ENCODE data around the gene NME5.
A peak's percentile ranks its signal among the peaks of the same experiment; 100 is the strongest.
"Not testable (repeated sequence)": the region's sequence is repeated elsewhere in the genome, so short reads cannot be mapped to it uniquely, and the experiment has no call there.

Gene NME5, protein sequence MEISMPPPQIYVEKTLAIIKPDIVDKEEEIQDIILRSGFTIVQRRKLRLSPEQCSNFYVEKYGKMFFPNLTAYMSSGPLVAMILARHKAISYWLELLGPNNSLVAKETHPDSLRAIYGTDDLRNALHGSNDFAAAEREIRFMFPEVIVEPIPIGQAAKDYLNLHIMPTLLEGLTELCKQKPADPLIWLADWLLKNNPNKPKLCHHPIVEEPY

DNA sequence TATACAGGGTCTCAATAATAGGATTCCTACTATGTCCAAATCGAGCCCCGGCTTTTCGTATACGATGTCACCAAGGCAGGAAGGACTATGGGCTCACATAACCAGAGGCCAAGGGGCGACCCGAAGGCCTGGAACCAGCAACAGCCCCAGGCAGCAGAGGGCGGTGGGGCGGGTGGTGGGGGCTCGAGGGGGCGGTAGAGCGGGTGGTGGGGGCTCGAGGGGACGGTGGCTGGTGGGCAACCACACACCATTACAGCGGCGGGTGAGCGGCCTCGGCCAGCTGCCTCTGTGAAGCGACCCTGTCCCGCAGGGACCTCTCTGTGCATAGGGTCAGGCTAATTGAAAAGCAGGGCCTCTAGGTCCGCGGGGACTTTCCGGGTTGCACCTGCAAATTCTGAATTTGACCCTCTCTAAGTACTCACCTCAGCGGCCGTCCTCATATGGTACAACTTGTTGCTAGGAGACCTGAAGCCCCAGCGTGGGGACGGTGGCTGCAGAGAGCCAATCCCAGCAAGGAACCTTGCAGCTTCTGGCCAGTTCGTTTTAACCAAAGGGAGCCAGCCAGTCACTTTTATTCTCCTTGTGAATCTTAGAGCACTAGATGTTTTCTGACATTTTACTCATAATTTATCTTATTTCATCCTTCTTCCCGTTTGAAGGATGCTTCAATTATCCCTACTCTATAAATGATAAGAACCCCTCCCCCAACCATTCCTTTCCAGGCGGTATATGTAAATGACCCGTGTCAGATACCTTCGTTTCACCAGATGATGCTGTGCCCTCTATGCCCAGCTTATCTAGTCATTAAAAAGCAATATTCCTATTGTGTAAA is at the start of gene NME5:
NME5 (minus strand) TSS at position 480 of the 832 bp plus-strand sequence. CDS start 648 bp downstream, outside the sequence.
- peak; percentile 4 for DNase-seq (ENCODE audit: low spot score)

DNA sequence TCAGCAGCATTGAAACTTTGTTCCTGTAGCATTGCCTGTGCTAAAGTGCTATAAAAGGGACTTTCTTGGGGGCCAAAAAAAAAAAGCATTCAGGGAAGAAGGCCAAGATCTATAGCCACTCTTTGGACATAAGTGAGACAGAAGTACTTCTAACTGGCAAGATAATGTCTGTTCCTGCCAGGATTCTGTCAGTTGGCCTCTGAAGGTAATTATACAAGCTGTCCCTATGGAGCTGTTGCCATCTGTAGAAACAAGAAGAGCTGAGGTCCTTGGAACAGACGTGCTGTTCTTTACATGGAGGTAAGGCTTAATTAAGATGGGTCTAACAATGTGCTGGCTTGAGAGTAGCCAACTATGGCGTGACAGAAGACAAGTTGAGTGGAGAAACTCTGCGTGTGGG is 49.4 kb upstream of the NME5 start:
- DNase-seq (ENCODE audit: low spot score): no peak

DNA sequence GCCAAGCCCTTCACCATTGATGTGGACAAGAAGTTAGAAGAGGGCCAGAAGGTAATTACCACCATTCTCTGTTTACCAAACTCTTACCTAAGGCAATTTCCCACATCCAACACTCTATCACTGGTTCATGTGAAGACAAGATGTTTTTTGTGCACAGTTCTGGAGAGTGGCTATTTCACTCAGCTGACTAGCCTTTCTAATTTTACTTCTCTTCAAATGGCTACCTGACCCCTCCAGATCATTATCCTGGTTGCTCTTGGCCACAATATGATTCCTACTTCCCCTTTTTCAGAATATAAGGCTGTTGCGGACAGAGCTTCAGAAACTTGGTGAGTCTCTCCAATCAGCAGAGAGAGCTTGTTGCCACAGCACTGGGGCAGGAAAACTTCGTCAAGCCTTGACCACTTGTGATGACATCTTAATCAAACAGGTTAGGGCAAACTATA is 46.8 kb upstream of the NME5 start:
- no peak for DNase-seq (ENCODE audit: low spot score)

DNA sequence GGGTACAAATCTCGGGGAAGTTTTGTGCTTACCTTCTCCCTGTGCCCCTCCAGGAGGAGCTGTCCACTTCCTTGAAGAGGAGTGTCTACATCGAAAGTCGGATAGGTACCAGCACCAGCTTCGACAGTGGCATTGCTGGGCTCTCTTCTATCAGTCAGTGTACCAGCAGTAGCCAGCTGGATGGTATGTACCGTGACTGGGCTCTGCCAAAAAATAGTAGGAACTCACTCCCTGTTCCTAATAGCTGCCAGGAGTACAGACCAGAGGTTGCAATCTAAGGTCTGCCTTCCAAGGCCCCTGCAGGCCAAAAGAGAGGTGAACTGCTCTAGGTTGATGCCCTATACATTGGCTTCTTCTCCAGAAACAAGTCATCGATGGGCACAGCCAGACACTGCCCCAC is 43.6 kb upstream of the NME5 start:
- no peak for DNase-seq (ENCODE audit: low spot score)

DNA sequence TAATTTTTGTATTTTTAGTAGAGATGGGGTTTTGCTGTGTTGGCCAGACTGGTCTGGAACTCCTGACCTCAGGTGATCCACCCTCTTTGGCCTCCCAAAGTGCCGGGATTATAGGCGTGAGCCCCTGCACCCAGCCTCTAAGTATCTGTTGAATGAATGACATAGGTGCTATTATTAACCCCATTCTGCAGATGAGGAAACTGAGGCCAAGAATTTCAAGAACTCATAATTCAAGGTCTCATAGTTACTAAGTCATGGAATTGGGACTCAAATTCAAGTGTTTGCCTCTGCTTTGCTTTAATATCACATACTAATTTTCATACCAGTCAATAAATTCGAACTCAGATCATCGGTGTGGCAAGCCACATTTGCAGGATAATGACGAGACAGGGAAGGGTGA is 41.6 kb upstream of the NME5 start:
- no peak for DNase-seq (ENCODE audit: low spot score)

DNA sequence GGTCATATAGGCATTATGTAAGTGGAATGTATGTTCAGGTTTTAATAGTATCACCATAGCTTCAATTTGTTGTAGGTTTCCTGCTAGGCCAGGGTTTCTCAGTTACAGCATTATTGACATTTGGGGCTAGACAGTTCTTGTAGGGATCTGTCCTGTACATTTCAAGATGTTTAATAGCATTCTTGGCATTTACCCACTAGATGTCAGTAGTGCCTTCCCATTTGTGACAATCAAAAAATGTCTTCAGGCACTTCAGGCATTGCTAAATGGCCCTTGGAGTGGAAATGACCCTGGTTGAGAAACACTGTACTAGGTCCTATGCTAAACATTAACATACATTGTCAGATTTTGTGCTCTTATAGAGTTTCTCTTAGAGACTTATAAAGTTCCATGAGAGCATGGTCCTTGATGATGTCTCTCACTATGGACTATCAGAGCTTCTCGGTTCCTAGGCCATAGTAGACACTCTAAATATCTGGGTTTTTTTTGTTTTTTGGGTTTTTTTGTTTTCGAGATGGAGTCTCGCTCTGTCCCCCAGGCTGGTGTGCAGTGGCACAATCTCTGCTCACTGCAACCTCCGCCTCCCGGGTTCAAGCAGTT is 41.1 kb upstream of the NME5 start:
- peak; percentile 72 for DNase-seq (ENCODE audit: low spot score)

DNA sequence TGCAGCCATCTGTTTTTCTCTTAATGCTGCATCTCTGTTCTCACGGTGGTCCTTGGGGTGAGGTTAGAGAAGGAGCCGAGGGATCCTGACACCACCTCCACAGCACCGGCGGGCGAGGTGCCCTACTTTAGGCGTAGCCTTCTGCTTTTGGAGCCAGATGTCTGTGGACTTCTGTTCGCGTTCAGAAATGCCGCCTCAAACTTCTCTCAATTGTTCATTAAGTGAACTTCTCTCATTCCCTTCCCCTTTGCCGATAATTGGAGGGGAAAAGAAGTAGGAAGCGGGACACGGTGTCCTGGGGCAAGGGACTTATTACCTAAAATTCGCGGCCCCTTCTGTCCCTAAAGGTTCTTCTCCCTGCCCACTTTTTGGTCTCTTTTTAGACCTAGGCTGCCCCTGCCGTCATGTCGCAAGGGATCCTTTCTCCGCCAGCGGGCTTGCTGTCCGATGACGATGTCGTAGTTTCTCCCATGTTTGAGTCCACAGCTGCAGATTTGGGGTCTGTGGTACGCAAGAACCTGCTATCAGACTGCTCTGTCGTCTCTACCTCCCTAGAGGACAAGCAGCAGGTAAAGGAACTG is 40.1 kb upstream of the NME5 start:
- DNase-seq (ENCODE audit: low spot score): peak; percentile 6

DNA sequence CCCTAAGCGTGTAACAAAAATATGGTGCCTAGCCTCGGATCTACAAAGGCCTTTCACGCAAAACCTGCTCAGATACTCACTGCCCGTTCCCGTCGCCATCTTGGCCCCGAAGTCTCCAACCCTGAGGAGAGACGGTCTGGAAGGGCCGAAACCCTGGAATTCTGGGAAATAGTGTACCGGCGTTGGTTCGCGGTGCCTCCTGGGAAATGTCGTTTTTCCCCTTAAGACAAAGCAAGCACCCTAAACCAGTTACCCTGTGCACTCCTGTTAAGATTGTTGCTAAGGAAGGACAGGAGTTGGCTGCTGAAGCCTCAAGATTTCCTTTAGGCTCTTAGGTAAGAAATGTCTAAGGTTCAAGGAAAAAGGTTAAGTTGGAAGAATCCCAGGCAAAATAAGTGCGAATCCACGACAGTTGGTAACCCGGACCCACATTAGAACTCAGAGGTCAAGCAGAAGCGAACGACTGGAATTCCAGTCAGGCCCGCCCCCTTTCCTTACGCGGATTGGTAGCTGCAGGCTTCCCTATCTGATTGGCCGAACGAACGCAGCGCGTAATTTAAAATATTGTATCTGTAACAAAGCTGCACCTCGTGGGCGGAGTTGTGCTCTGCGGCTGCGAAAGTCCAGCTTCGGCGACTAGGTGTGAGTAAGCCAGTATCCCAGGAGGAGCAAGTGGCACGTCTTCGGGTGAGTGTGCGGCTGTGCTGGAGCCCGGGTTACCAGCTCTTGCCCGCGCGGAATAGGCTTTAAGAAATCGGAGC is 39.5 kb upstream of the NME5 start, which contains the start of the genes BRD8 and KIF20A:
BRD8 (minus strand) TSS at position 115 of the 761 bp plus-strand sequence; CDS start at position 99, 16 bp downstream.
KIF20A (plus strand) TSS at position 597 of the 761 bp plus-strand sequence. CDS start 569 bp downstream, outside the sequence.
- peak; percentile 96 for DNase-seq (ENCODE audit: low spot score)

DNA sequence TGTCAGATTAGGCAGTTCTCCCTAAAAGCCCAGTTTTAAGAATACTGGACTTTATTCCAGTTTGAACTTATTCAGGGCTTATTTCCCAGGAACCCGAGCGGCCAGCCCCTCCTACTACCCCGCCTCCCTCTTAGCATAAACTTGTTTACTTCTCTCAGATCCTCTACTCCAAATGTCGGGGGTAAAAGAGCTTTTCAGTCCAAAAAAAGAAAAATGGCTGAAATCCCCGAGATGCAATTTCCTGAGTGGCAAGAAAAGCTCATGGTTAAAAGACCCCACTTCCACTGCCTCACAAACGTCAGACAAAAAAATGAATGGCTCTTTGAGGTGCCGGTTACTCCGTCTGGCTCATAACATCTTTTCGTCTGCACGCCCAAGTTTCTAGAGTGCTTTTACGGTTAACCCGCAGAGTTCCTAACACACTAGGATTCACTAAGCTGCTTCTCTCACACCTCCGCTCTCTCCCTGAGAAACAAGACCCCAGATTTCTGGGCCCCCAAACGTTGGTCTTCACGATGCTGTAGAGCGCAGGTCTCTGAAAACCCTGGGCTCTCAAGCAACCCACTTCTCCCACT is 38.8 kb upstream of the NME5 start:
- DNase-seq (ENCODE audit: low spot score): peak; percentile 28

DNA sequence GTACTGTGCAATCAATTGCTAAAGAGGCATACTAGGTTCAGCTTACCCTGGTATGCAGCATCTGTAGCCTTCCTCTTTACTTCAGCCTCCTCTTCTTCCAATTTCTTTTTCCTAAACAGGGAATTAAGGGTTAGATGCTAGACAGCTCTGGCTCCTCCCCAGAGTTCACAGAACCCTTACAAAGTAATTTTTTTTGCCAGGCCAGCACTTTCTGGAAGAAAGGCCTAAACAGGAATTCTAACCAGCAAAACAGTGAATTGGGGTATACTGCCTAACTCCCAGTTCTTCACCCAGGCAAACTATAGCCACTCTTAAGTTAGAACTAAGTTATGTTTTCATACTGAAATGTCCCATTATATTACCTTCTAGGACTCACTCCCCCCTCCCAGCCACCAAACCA is 31.1 kb upstream of the NME5 start:
- DNase-seq (ENCODE audit: low spot score): no peak

DNA sequence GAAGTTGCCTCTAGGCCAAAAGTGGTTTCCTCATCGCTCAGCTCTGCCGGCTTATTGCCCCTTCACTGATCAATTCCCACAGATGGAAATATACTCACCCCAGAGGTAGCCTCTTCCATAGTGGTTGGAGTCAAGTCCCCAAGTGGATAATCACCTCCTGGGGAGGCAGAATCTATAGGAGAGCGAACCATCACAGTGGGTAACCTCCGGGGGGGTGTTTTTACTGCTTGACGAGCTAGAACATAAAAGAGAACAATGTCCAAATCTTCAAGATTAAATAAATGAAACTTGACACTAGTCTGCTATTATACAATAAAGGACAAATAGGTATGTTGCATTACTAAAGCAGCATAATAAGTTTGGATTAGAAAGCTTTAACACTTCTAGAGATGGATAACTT is 29.9 kb upstream of the NME5 start:
- DNase-seq (ENCODE audit: low spot score): no peak

DNA sequence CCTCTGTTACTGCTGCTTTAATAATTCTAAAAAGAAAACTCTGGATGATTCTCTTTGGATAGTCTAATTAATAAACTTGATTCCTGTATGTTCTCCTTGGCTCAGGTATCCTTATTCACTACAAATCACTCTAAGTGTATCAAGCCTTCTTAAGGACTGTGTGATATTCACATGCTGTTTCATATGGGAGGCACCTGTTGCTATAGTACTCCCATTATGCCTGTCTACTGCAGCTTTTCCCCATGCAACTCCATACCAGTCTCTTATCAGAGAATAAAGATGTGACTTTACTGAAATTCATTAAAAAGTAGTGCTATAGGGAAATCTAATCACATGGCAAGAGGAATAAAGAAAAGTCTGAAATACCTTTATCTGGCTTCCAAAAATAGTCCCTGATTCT is 24.5 kb upstream of the NME5 start:
- DNase-seq (ENCODE audit: low spot score): no peak

DNA sequence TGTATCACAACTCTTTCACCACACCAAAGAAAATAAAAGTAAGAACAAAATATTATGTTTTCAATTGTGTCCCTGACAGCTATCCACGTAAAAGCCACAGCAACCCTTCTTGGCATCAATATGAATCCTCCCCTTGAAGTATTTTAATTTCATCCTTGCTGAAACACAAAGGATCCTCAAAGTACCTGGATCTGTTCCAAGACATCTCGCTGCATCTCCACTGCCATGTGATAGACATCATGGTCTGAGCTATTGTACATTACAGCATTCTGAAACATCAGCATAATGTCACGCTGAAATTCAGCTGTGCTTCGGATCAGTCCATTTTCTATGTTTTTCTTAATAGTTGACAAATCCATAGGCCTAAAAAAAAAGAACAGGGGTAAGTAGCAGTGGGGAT is 21.5 kb upstream of the NME5 start:
- DNase-seq (ENCODE audit: low spot score): no peak

DNA sequence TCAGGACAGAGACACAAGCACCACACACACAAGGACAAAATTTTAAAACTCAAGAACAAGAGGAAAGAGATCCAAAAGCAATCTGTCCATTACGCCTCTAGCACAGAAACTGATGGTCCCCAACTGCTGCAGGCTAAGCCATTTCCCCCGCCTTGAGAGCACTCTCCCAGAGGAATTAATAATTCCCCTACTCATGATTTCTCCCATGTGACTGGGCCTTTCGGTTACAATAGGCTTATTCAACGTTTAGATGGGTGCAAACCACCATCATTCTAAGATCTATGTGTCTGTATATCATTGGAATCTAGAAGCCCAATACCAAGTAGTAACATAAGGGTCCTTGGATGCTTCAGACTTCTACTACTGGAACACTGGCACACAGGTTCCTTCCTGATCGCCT is 20.4 kb upstream of the NME5 start:
- no peak for DNase-seq (ENCODE audit: low spot score)

DNA sequence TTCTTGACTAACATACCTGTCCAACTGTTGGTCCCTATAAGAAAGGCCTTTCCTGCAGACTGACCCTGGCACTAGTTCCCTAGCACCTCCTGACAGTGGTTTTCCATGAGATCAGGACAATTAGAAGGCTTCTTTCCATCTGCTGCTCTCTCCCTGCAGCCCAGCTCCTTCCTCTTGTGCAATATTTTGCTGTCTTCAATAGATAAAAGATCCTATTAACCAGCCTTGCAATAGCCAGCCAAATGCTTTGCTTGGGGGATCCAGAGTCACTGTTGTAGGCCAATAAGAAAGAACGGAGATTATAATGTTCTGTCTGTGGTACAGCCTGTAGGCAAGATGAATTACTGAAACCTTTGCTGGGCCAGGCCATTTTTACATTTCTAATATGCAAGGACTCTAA is 18.4 kb upstream of the NME5 start:
- no peak for DNase-seq (ENCODE audit: low spot score)

DNA sequence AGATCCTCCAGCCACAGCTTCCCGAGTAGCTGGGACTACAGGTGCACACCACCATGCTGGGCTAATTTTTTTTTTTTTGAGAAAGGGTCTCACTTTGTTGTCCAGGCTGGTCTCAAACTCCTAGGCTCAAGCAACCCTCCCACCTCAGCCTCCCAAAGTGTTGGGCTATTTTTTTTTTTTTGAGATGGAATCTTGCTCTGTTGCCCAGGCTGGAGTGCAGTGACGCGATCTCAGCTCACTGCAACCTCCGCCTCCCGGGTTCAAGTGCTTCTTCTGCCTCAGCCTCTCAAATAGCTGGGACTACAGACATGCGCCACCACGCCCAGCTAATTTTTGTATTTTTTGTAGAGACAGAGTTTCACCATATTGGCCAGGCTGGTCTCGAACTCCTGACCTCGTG is 16.7 kb upstream of the NME5 start:
- DNase-seq (ENCODE audit: low spot score): not testable (repeated sequence)

DNA sequence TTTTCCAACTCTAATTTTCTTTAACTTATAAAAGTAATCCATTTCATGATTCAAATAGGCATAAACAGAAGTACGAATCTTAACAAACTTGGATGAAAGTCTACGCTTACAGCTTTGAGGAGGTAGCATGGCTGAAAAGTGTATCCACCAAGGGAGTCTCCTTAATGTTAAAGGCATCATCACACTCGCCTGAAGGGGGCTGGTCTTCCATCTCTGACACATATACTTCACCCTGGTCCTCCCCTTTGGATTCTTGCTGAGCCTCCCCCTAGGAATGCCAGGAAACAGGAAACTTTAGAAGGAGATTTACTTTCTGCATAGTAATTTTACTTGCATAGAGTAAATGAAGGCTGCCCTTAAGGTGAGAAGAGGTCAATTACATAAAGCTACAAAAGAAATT is 10.3 kb upstream of the NME5 start:
- DNase-seq (ENCODE audit: low spot score): no peak

DNA sequence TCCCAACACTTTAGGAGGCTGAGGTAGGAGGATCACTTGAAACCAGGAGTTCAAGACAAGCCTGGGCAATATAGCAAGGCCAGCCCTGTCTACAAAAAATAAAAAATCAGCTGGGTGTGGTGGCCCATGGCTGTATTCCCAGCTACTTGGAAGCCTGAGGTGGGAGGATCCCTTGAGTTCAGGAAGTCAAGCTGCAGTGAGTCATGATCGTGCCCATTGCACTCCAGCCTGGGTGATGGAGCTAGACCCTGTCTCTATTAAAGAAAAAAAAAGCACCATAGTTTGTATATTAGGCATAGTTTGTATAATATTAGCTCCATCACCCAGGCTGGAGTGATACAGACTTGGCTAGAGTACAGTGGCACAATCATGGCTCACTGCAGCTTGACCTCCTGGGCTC is 9.6 kb upstream of the NME5 start:
- no peak for DNase-seq (ENCODE audit: low spot score)

DNA sequence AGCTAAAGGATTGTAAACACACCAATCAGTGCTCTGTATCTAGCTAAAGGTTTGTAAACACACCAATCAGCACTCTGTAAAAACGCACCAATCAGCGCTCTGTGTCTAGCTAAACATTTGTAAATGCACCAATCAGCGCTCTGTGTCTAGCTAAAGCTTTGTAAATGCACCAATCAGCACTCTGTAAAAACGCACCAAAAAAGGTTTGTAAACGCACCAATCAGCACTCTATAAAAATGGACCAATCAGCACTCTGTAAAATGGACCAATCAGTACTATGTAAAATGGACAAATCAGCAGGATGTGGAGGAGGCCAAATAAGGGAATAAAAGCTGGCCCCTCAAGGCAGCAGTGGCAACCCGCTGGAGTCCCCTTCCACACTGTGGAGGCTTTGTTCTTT is 4.3 kb upstream of the NME5 start:
- DNase-seq (ENCODE audit: low spot score): not testable (repeated sequence)

DNA sequence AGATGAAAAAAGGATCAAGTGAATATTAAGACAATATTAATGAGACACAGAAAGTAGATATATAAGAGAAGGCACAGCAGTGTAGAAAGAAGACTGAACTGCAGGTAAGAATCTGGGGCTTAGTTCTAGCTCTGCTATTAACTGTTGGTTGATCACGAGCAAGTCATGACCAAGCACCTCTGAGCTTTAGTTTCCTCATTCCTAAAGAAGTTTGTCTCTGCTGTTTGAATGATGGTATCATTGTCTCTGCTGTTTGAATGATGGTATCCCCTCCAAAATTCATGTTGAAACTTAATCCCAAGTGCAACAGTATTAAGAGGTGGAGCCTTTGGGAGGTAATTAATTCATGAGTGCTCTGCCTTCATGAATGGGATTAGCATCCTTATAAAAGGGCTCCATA is 2.5 kb upstream of the NME5 start:
- no peak for DNase-seq (ENCODE audit: low spot score)

DNA sequence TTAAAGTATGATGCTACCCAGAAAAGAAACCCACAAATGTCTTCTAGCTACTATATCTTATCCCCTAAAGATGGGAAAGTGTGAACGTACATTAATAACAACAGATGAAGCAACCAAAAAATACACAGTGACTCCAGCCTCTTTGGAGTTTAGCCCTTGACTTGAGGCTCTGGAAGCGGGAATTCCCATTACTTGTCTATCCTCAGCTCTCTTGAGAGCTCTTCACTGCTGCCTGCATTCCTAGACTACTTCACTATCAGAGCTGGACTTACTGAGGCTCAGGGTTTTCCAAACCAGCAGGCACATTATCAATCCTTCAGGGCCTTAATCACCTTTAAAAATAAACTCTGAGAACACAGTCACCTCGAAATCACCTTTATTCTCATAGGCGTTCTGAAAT is 1.0 kb upstream of the NME5 start:
- DNase-seq (ENCODE audit: low spot score): no peak

DNA sequence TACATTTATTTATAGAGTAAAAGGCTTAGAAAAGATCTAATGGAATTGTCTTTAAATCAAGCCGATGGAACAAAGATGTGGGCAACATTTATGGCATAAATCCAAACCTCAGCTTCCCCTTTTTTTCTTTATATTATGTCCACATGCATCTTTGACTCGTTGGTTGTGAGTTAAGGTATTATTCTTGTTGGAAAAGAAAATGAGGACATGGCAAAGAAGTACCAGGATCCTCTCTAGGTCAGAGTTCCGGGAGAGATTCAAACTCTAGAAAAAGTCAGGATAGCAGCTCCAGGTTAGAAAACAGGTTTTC is 508 bp upstream of the NME5 start:
- no peak for DNase-seq (ENCODE audit: low spot score)
